ENCODE measurements around the gene REXO1.
A peak's percentile ranks its signal among the peaks of the same experiment; 100 is the strongest.

GRCh38 chr19:1864480-1865171, 16.3 kb upstream of the REXO1 start:
- TF ChIP-seq POLR2AphosphoS5 (IDR thresholded peaks at IDR 0.05; ENCODE audit: borderline replicate concordance, low read depth, low read length) (peak; percentile 18; the same call in 1 of the 2 replicates), EZH2 (IDR thresholded peaks at IDR 0.05) (no peak)
